Vagina (tissue), 2 donors: ENCODE measurements around the gene NKX3-2.

Experiments used
- CTCF ChIP-seq, 3 experiments: fragments of 450-650 bp in 2 of 3; fragments of 200-600 bp in 1 of 3; sonication (generic) in 1 of 3; IDR thresholded peaks; one replicate each; pipeline ENCODE4 v1.5.1; 2017 to 2019; ENCODE audit warnings: antibody characterized with exemption in 3 of 3, mild to moderate bottlenecking in 2 of 3, moderate library complexity in 2 of 3
- POLR2A ChIP-seq, 2 donors: fragments of 450-650 bp; IDR thresholded peaks; one replicate each; pipeline ENCODE4 v1.6.1; 2017; ENCODE audit warnings: antibody characterized with exemption in 2 of 2, mild to moderate bottlenecking in 2 of 2, moderate library complexity in 2 of 2

GRCh38 chr4:13546941-13547484, 2.7 kb upstream of the NKX3-2 start:
- no peak for TF ChIP-seq CTCF (IDR thresholded peaks at IDR 0.05)
- TF ChIP-seq POLR2A (IDR thresholded peaks at IDR 0.05): no peak
